HG02763 (cell line): ENCODE data around the gene CARD19.

Experiments
- ATAC-seq: cut with Tn5 transposase; IDR thresholded peaks from one replicate; pipeline ENCODE4 v1.9.1; 2021; ENCODE audit warnings: mild to moderate bottlenecking, moderate library complexity; ENCODE audit not compliant: unreplicated experiment

CARD19 gene

GRCh38 chr9:93096131-93096802 is at the start of gene CARD19:
CARD19 (plus strand) TSS chr9:93096217; CDS start chr9:93096346, 129 bp downstream.
- peak; percentile 9 for ATAC-seq

GRCh38 chr9:93048566-93049448 is 47.2 kb upstream of the CARD19 start:
- ATAC-seq: no peak

GRCh38 chr9:93049491-93049890 is 46.5 kb upstream of the CARD19 start:
- ATAC-seq: no peak

- no peak for ATAC-seq
Measured at GRCh38 chr9:93050231-93050630, 45.8 kb upstream of the CARD19 start.

GRCh38 chr9:93051680-93052089 is 44.3 kb upstream of the CARD19 start:
- ATAC-seq: no peak

GRCh38 chr9:93052791-93053540 is 43.1 kb upstream of the CARD19 start:
- no peak for ATAC-seq

GRCh38 chr9:93053781-93054331 is 42.2 kb upstream of the CARD19 start:
- no peak for ATAC-seq

GRCh38 chr9:93054758-93055704 is 41.0 kb upstream of the CARD19 start:
- no peak for ATAC-seq

- ATAC-seq: no peak
Measured at GRCh38 chr9:93057042-93057702, 38.8 kb upstream of the CARD19 start.

GRCh38 chr9:93057703-93058354 is 38.2 kb upstream of the CARD19 start:
- peak; percentile 15 for ATAC-seq

GRCh38 chr9:93058355-93059010 is 37.5 kb upstream of the CARD19 start, which contains the start of gene SUSD3:
SUSD3 (plus strand) TSS chr9:93058701; CDS start chr9:93058743, 42 bp downstream.
- ATAC-seq: peak; percentile 40

GRCh38 chr9:93059011-93059714 is 36.9 kb upstream of the CARD19 start:
- ATAC-seq: peak; percentile 17

GRCh38 chr9:93059715-93060578 is 36.1 kb upstream of the CARD19 start:
- no peak for ATAC-seq

GRCh38 chr9:93060746-93061259 is 35.2 kb upstream of the CARD19 start:
- no peak for ATAC-seq

GRCh38 chr9:93061260-93061751 is 34.7 kb upstream of the CARD19 start:
- no peak for ATAC-seq
